Hematopoietic multipotent progenitor cell treated with erythropoietin and hydrocortisone succinate and interleukin-3 and kit ligand, for 4 days (in vitro differentiated cells): ENCODE measurements around the gene TIGD4.

ENCODE experiments used
- DNase-seq: peaks from one replicate; pipeline ENCODE4 v3.0.0-alpha.2; 2015

The TIGD4 gene

GRCh38 chr4:152719801-152720556 is 59.6 kb downstream of the TIGD4 start:
- DNase-seq: no peak
